NCI-H2227 treated with DMSO at 0.1 percent for 48 hours (cell line): ENCODE results near the gene PPP1R9B.

Experiments
- DNase-seq: peaks from one replicate; lab custom pipeline; 2025; lab: John Stamatoyannopoulos, UW

PPP1R9B gene

GRCh38 chr17:50150354-50151040, at the start of gene PPP1R9B:
Gene PPP1R9B, minus strand, starts transcription at chr17:50150677. Its CDS starts 164 bp downstream, at chr17:50150513.
- DNase-seq, result no peak

GRCh38 chr17:50199803-50200456, 49.5 kb upstream of the PPP1R9B start:
- DNase-seq, result peak; percentile 90

GRCh38 chr17:50199211-50199802, 48.8 kb upstream of the PPP1R9B start:
- no peak for DNase-seq

GRCh38 chr17:50198026-50198669, 47.7 kb upstream of the PPP1R9B start:
- peak; percentile 13 for DNase-seq

- no peak for DNase-seq
These were observed 46.3 kb upstream of the PPP1R9B start for GRCh38 chr17:50196826-50197225.

- no peak for DNase-seq
These were observed 45.6 kb upstream of the PPP1R9B start for GRCh38 chr17:50196036-50196435.

GRCh38 chr17:50194934-50195865, 44.7 kb upstream of the PPP1R9B start:
- no peak for DNase-seq

GRCh38 chr17:50194140-50194933, 43.9 kb upstream of the PPP1R9B start:
- DNase-seq, result no peak

- no peak for DNase-seq
These were observed 42.3 kb upstream of the PPP1R9B start for GRCh38 chr17:50192618-50193291.

- no peak for DNase-seq
These were observed 41.7 kb upstream of the PPP1R9B start for GRCh38 chr17:50192144-50192617.

GRCh38 chr17:50191359-50192143, 41.1 kb upstream of the PPP1R9B start:
- DNase-seq, result no peak

GRCh38 chr17:50190603-50191358, 40.3 kb upstream of the PPP1R9B start:
- no peak for DNase-seq

- no peak for DNase-seq
These were observed 39.8 kb upstream of the PPP1R9B start for GRCh38 chr17:50190293-50190602.

GRCh38 chr17:50189550-50190292, 39.2 kb upstream of the PPP1R9B start:
- DNase-seq, result no peak

GRCh38 chr17:50188921-50189549, 38.6 kb upstream of the PPP1R9B start:
- DNase-seq, result no peak

- no peak for DNase-seq
These were observed 38.0 kb upstream of the PPP1R9B start for GRCh38 chr17:50188531-50188920.

- no peak for DNase-seq
These were observed 37.5 kb upstream of the PPP1R9B start for GRCh38 chr17:50187751-50188530.
